HFFc6 (cell line): ENCODE results near the gene OR6C68. TPM values are rescaled to one million over a fixed set of nuclear protein-coding genes. Genes with fewer than 3 reads are reported as not detected.

ENCODE experiments used
- total RNA-seq, 6 experiments: library from RNA; stranded (reverse); fragmentation: NEBNext Ultra II Directional; extraction: Animal tissue kit (Norgen Biotek cat#: 25700); gene quantifications; 2 replicates in 1 of 6; 3 replicates in 5 of 6; pipeline ENCODE4 v1.2.3, GENCODE V29; 2021

The OR6C68 gene
- total RNA-seq, 6 experiments from 2014 or later: not detected

Other genes with a start within 250 kb of the OR6C68 start
- gene OR6C74, start 247.8 kb upstream of the OR6C68 start, total RNA-seq: not detected
- gene OR6C6, start 195.8 kb upstream of the OR6C68 start, total RNA-seq: not detected
- not detected for gene OR6C1, start 178.0 kb upstream of the OR6C68 start, total RNA-seq
- not detected for gene OR6C3, start 161.6 kb upstream of the OR6C68 start, total RNA-seq
- gene OR6C75, start 129.4 kb upstream of the OR6C68 start, total RNA-seq: not detected
- not detected for gene OR6C65, start 91.8 kb upstream of the OR6C68 start, total RNA-seq
- gene OR6C76, start 66.1 kb upstream of the OR6C68 start, total RNA-seq: not detected
- not detected for gene OR6C2, start 48.3 kb upstream of the OR6C68 start, total RNA-seq
- gene OR6C70, start 22.2 kb upstream of the OR6C68 start, total RNA-seq: not detected
- not detected for gene OR6C4, start 57.2 kb downstream of the OR6C68 start, total RNA-seq
- not detected for gene OR2AP1, start 80.1 kb downstream of the OR6C68 start, total RNA-seq
- gene OR10P1, start 144.5 kb downstream of the OR6C68 start, total RNA-seq: not detected
- 1 to 10 TPM in 4 of 6 experiments, under 1 TPM in 2; 0.95 to 2.3 (median 1.2) TPM for gene ITGA7, start 215.5 kb downstream of the OR6C68 start, total RNA-seq
- 100 to 1,000 TPM in 4 of 6 experiments, 10 to 100 TPM in 2; 87.4 to 113 (median 104) TPM for gene BLOC1S1, start 223.7 kb downstream of the OR6C68 start, total RNA-seq
- gene RDH5, start 228.0 kb downstream of the OR6C68 start, total RNA-seq: 10 to 100 TPM in 2 of 6 experiments, 1 to 10 TPM in 4; 6.6 to 13.2 (median 7.8) TPM
- gene CD63, start 236.6 kb downstream of the OR6C68 start, total RNA-seq: 1,000 to 10,000 TPM; 1,860 to 2,483 (median 2,072) TPM